NB4 (cell line): ENCODE results near the gene LRFN2.

Experiments used
- DNase-seq: peaks from one replicate; pipeline ENCODE4 v3.0.0; 2010; ENCODE audit warnings: low read depth
- H3K4me3 ChIP-seq: one replicate; pipeline ENCODE4 v1.5.1; 2011; ENCODE audit warnings: mild to moderate bottlenecking, low read depth, low read length, moderate library complexity
- CTCF ChIP-seq: IDR thresholded peaks from one replicate; pipeline ENCODE4 v1.5.1; 2012; ENCODE audit warnings: low read depth, low read length
- MYC ChIP-seq: IDR thresholded peaks from 2 replicates; pipeline ENCODE4 v1.6.1; 2011; ENCODE audit warnings: low read depth, low read length
- POLR2A ChIP-seq: IDR thresholded peaks from 2 replicates; pipeline ENCODE4 v1.6.1; 2011; ENCODE audit warnings: mild to moderate bottlenecking; ENCODE audit not compliant: insufficient read length; ENCODE audit errors: extremely low read depth
- TF ChIP-seq, protein P1 (sequence below): IDR thresholded peaks from 2 replicates; pipeline ENCODE4 v1.6.1; 2011; ENCODE audit warnings: low read depth, low read length

The LRFN2 gene

DNA sequence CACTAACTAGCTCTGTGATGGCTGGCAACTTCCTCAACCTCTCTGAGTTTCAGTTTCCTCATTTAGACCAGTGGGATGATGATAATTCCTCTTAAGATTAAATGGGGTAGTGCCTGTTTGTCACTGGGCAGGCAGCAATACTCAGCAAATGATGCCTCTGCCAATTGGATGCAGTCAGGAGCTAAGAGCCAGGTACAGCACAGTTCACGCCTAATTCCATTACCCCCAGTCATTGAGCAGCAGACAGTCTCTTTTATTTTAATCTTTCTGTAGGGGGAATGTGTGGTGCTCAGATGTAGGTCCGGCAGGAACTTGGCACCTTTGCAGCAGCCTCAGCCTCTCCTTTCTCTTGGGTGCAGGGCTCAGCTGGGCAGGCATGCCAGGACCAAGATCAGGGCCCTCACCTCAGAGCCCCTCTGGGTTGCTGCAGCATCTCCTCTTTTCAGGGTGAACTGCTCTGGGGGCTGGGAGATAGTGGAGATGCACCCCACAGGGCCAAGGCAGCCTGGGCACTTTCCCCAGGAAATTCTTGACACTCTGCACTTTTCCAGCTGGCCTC lies 243.8 kb downstream of the LRFN2 start:
- TF ChIP-seq, protein P1, sequence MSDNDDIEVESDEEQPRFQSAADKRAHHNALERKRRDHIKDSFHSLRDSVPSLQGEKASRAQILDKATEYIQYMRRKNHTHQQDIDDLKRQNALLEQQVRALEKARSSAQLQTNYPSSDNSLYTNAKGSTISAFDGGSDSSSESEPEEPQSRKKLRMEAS: no peak
- no peak for TF ChIP-seq MYC
- TF ChIP-seq POLR2A: no peak
- no peak for TF ChIP-seq CTCF
- H3K4me3 ChIP-seq: no peak overlapping the region
- no peak for DNase-seq

GRCh38 chr6:40342723-40343122 lies 244.4 kb downstream of the LRFN2 start:
- no peak for DNase-seq
- no peak for TF ChIP-seq MYC
- no peak overlapping the region for H3K4me3 ChIP-seq

- H3K4me3 ChIP-seq: no peak overlapping the region
- no peak for DNase-seq
- TF ChIP-seq POLR2A: no peak
Measured at GRCh38 chr6:40341726-40342125, 245.4 kb downstream of the LRFN2 start.
